H1 (cell line): ENCODE results near the gene PDK3. TPM values are rescaled to one million over a fixed set of nuclear protein-coding genes. Genes with fewer than 3 reads are reported as not detected.

Experiments
- CTCF ChIA-PET: fragments of 300-600 bp; sonication (Branson Sonifier 250); formaldehyde crosslinking; loops from one replicate; lab custom pipeline; 2021; ENCODE audit not compliant: partially characterized antibody; lab: Charles Lee
- POLR2A ChIA-PET: fragments of 300-600 bp; sonication (Branson Sonifier 250); formaldehyde crosslinking; loops from one replicate; lab custom pipeline; 2021; ENCODE audit warnings: inconsistent platforms; ENCODE audit not compliant: partially characterized antibody; lab: Charles Lee
- DNase-seq, 2 experiments: peaks; one replicate each; pipeline versions ENCODE4 v3.0.0 to v3.0.0-alpha.2; 2010 to 2022; ENCODE audit warnings: low spot score in 2 of 2, low read depth in 1 of 2, mixed read lengths in 1 of 2
- FAIRE-seq: peaks from 2 replicates; lab custom pipeline; 2011; peaks lifted over from hg19 to GRCh38; lab: Jason Lieb, UNC
- H2AFZ ChIP-seq: 2 replicates; pipeline ENCODE4 v1.8.1; 2012; ENCODE audit warnings: low read length, inconsistent platforms
- H2AK5ac ChIP-seq: 2 replicates; pipeline ENCODE4 v1.6.1; 2013; ENCODE audit warnings: low read depth, low read length
- H2BK120ac ChIP-seq: replicated peaks from 2 replicates; pipeline ENCODE3; 2013; ENCODE audit warnings: low read depth, low read length, inconsistent platforms
- H2BK12ac ChIP-seq: 2 replicates; pipeline ENCODE4 v1.6.1; 2013; ENCODE audit warnings: low read depth, low read length
- H2BK15ac ChIP-seq: 2 replicates; pipeline ENCODE4 v1.6.1; 2013; ENCODE audit warnings: low read length
- H2BK20ac ChIP-seq: 2 replicates; pipeline ENCODE4 v1.6.1; 2013; ENCODE audit warnings: low read length
- H2BK5ac ChIP-seq: 2 replicates; pipeline ENCODE4 v1.6.1; 2013; ENCODE audit warnings: low read depth, low read length
- H3K14ac ChIP-seq: 2 replicates; pipeline ENCODE4 v1.6.1; 2013; ENCODE audit warnings: inconsistent platforms; ENCODE audit not compliant: insufficient read length
- H3K18ac ChIP-seq: 2 replicates; pipeline ENCODE4 v1.6.1; 2013; ENCODE audit warnings: low read length; ENCODE audit errors: extremely low read depth
- H3K23ac ChIP-seq: 2 replicates; pipeline ENCODE4 v1.6.1; 2013; ENCODE audit warnings: inconsistent platforms; ENCODE audit not compliant: insufficient read length
- H3K23me2 ChIP-seq: 2 replicates; pipeline ENCODE4 v1.6.1; 2013; ENCODE audit warnings: low read depth, low read length
- H3K27ac ChIP-seq: 2 replicates; pipeline ENCODE4 v1.6.1; 2011; ENCODE audit warnings: low read depth, low read length, inconsistent platforms
- H3K27me3 ChIP-seq, 4 experiments: replicated peaks in 1 of 4; 1 replicate in 1 of 4; 2 replicates in 3 of 4; pipeline versions ENCODE4 v1.6.1 to v1.8.1; 2011 to 2013; ENCODE audit warnings: low read length in 3 of 4, mild to moderate bottlenecking in 3 of 4, inconsistent platforms in 2 of 4, mixed read lengths in 2 of 4, moderate library complexity in 1 of 4; ENCODE audit not compliant: control insufficient read depth in 3 of 4, insufficient read depth in 3 of 4; ENCODE audit errors: extremely low read depth in 1 of 4
- H3K36me3 ChIP-seq, 4 experiments: 2 replicates each; pipeline versions ENCODE4 v1.6.1 to v1.8.1; 2011 to 2013; ENCODE audit warnings: mild to moderate bottlenecking in 4 of 4, low read length in 3 of 4, moderate library complexity in 2 of 4, control low read depth in 1 of 4, inconsistent platforms in 1 of 4; ENCODE audit not compliant: insufficient read depth in 4 of 4, control insufficient read depth in 2 of 4
- H3K4ac ChIP-seq: replicated peaks from 2 replicates; pipeline ENCODE3; 2013; ENCODE audit warnings: low read length, low read depth, mixed read lengths, inconsistent platforms; ENCODE audit not compliant: insufficient read length
- H3K4me1 ChIP-seq, 4 experiments: replicated peaks in 1 of 4; 1 replicate in 1 of 4; 2 replicates in 3 of 4; pipeline versions ENCODE4 v1.6.1 to v1.8.1; 2011 to 2013; ENCODE audit warnings: low read length in 3 of 4, inconsistent platforms in 2 of 4, mixed read lengths in 1 of 4; ENCODE audit not compliant: insufficient read depth in 4 of 4, control insufficient read depth in 3 of 4
- H3K4me2 ChIP-seq, 2 experiments: 2 replicates each; pipeline versions ENCODE4 v1.6.1 to v1.8.1; 2011 to 2013; ENCODE audit warnings: low read depth in 2 of 2, low read length in 2 of 2, control low read depth in 1 of 2, inconsistent platforms in 1 of 2, mild to moderate bottlenecking in 1 of 2; ENCODE audit not compliant: insufficient read depth in 1 of 2
- H3K4me3 ChIP-seq, 4 experiments: fragments of 200-600, 300-600 bp in 1 of 4; sonication (generic), shearing (Covaris generic), sonication (Bioruptor Twin) in 1 of 4; 2 replicates each; pipeline versions ENCODE4 v1.5.1 to v1.8.1; 2011 to 2016; ENCODE audit warnings: low read length in 4 of 4, low read depth in 3 of 4, control low read depth in 2 of 4, inconsistent platforms in 2 of 4, mild to moderate bottlenecking in 2 of 4, mixed read lengths in 1 of 4, moderate library complexity in 1 of 4; ENCODE audit not compliant: insufficient read depth in 2 of 4; ENCODE audit errors: extremely low read depth in 1 of 4
- H3K56ac ChIP-seq: replicated peaks from 2 replicates; pipeline ENCODE3; 2013; ENCODE audit warnings: low read depth, mild to moderate bottlenecking, mixed read lengths, low read length, inconsistent platforms; ENCODE audit not compliant: insufficient read length
- H3K79me1 ChIP-seq: 2 replicates; pipeline ENCODE4 v1.6.1; 2013; ENCODE audit warnings: low read depth, low read length, control low read depth
- H3K79me2 ChIP-seq, 2 experiments: 2 replicates each; pipeline versions ENCODE4 v1.6.1 to v1.8.1; 2012 to 2013; ENCODE audit warnings: low read length in 2 of 2, mild to moderate bottlenecking in 2 of 2, inconsistent platforms in 1 of 2; ENCODE audit not compliant: insufficient read depth in 2 of 2, control insufficient read depth in 1 of 2
- H3K9ac ChIP-seq, 4 experiments: replicated peaks in 1 of 4; 1 replicate in 1 of 4; 2 replicates in 3 of 4; pipeline versions ENCODE4 v1.6.1 to v1.8.1; 2011 to 2013; ENCODE audit warnings: low read depth in 3 of 4, low read length in 3 of 4, control low read depth in 2 of 4, mild to moderate bottlenecking in 2 of 4, moderate library complexity in 2 of 4, inconsistent platforms in 1 of 4; ENCODE audit errors: extremely low read depth in 1 of 4
- H3K9me3 ChIP-seq, 2 experiments: 2 replicates each; pipeline versions ENCODE4 v1.6.1 to v1.8.1; 2012 to 2013; ENCODE audit warnings: mild to moderate bottlenecking in 2 of 2, moderate library complexity in 2 of 2, control low read depth in 1 of 2, inconsistent platforms in 1 of 2, low read depth in 1 of 2, low read length in 1 of 2, mixed read lengths in 1 of 2; ENCODE audit not compliant: insufficient read depth in 2 of 2
- H4K20me1 ChIP-seq, 2 experiments: replicated peaks in 1 of 2; 2 replicates each; pipeline versions ENCODE3 to v1.8.1; 2011 to 2013; ENCODE audit warnings: inconsistent platforms in 2 of 2, low read length in 2 of 2, mild to moderate bottlenecking in 1 of 2; ENCODE audit not compliant: insufficient read depth in 2 of 2, control insufficient read depth in 1 of 2
- H4K5ac ChIP-seq: 2 replicates; pipeline ENCODE4 v1.6.1; 2013; ENCODE audit warnings: low read length, low read depth, mixed read lengths, inconsistent platforms; ENCODE audit not compliant: insufficient read length
- H4K8ac ChIP-seq: 2 replicates; pipeline ENCODE4 v1.8.0; 2013; ENCODE audit warnings: mild to moderate bottlenecking, moderate library complexity, low read length, inconsistent platforms; ENCODE audit not compliant: insufficient read depth; ENCODE audit errors: extremely low read depth
- H4K91ac ChIP-seq: replicated peaks from 2 replicates; pipeline ENCODE3; 2013; ENCODE audit warnings: low read length, mixed read lengths, inconsistent platforms; ENCODE audit not compliant: insufficient read length
- CHD1 ChIP-seq: IDR thresholded peaks from 2 replicates; pipeline ENCODE4 v1.6.1; 2012; ENCODE audit warnings: low read depth, low read length, improper control_type of control experiment
- FOSL1 ChIP-seq: IDR thresholded peaks from 2 replicates; pipeline ENCODE4 v1.6.1; 2011; ENCODE audit warnings: mild to moderate bottlenecking, low read depth, low read length, moderate library complexity; ENCODE audit not compliant: insufficient read depth
- MAFK ChIP-seq: IDR thresholded peaks from 2 replicates; pipeline ENCODE4 v1.6.1; 2012; ENCODE audit warnings: low read depth, mild to moderate bottlenecking, improper control_type of control experiment, low read length
- RAD21 ChIP-seq, 2 experiments: IDR thresholded peaks in 1 of 2; conservative IDR thresholded peaks in 1 of 2; 2 replicates each; pipeline ENCODE4 v1.6.1; 2011; ENCODE audit warnings: low read depth in 2 of 2, low read length in 2 of 2, improper control_type of control experiment in 1 of 2, inconsistent platforms in 1 of 2, mild to moderate bottlenecking in 1 of 2, moderate library complexity in 1 of 2
- WGBS, 2 experiments: shearing (Covaris generic) in 1 of 2; methylation state at CpG; one replicate each; pipeline versions ENCODE4 v1.1.6 to v1.1.7; 2013 to 2015; ENCODE audit warnings: low lambda C conversion rate in 2 of 2, mixed read lengths in 2 of 2, inconsistent platforms in 1 of 2, low coverage in 1 of 2, missing lambda C conversion rate in 1 of 2; ENCODE audit not compliant: insufficient replicate concordance in 2 of 2, insufficient coverage in 1 of 2, insufficient read length in 1 of 2; ENCODE audit errors: extremely low coverage in 1 of 2, missing lambda C conversion rate in 1 of 2; 5-methylcytosine and 5-hydroxymethylcytosine counted together
- polyA plus RNA-seq, 7 experiments: library from polyadenylated mRNA; depleted of rRNA in 3 of 7; stranded (reverse) in 5 of 7; unstranded in 2 of 7; fragments of >200 nt in 5 of 7; fragments of 200-250 nt in 2 of 7; gene quantifications; 1 replicate in 5 of 7; 2 replicates in 1 of 7; 4 replicates in 1 of 7; pipeline versions ENCODE4 v1.2.1 to v1.2.3, GENCODE V29; 2011 to 2013; ENCODE audit warnings: missing spikeins in 2 of 7, mixed read lengths in 2 of 7
- total RNA-seq: library from RNA; stranded (reverse); fragmentation: NEBNext Ultra II Directional; extraction: Animal tissue kit (Norgen Biotek cat#: 25700); gene quantifications from 2 replicates; pipeline ENCODE4 v1.2.1, GENCODE V29; 2021

Gene PDK3
- total and polyA plus RNA-seq, 2 of the 8 experiments (the other 6 are each of a cell fraction or from before 2014, with no cell fraction given): 22.5 to 25.5 TPM

GRCh38 chrX:24494647-24495075 lies 29.6 kb downstream of the PDK3 start:
- Histone ChIP-seq H3K9me3 (no peaks in the 10 kb centered on the region), H3K23ac (no peak overlapping the region), H4K20me1 (no peaks in the 10 kb centered on the region), H2BK120ac (no peak overlapping the region), H3K36me3 (no peaks in the 10 kb centered on the region; a peak in 1 of 8 replicates), H3K14ac (no peak overlapping the region), H4K5ac (no peak overlapping the region), H4K8ac (no peak overlapping the region), H4K91ac (no peak overlapping the region), H3K56ac (no peak overlapping the region), H2BK20ac (no peak overlapping the region), H2AFZ (no peak overlapping the region), H3K4me3 (no peak overlapping the region), H3K27ac (no peak overlapping the region), H3K4me1 (peaks cover 0 to 9% (median 4%) of the 10 kb centered on the region in 4 experiments; a peak in 6 of 7 replicates), H2BK5ac (no peak overlapping the region), H3K27me3 (no peaks in the 10 kb centered on the region), H3K4me2 (no peak overlapping the region), H2BK15ac (no peak overlapping the region), H3K18ac (no peak overlapping the region), H3K9ac (no peak overlapping the region), H3K79me1 (no peaks in the 10 kb centered on the region), H2BK12ac (no peak overlapping the region), H3K79me2 (no peaks in the 10 kb centered on the region), H2AK5ac (no peak overlapping the region), H3K23me2 (no peaks in the 10 kb centered on the region), H3K4ac (no peak overlapping the region)
- ChIA-PET POLR2A (no interaction called here), CTCF (interaction anchor here (1.6 kb wide), 1 partner anchor 99 kb away, joined by 4 read pairs; no protein-coding TSS in a partner anchor)
- no peak for DNase-seq
- WGBS, 2 experiments: 96% methylated on average over 8 of the region's 8 CpGs; no CpG with 5 or more reads in 1 of the 2 experiments
- no peak for FAIRE-seq
- TF ChIP-seq FOSL1: no peak
- no peak for TF ChIP-seq MAFK
- no peak for TF ChIP-seq CHD1
- no peak for TF ChIP-seq RAD21 (IDR thresholded peaks at IDR 0.05 in 1 of 2, conservative IDR thresholded peaks at IDR 0.05 in 1 of 2; ENCODE audit: low read depth in 2 of 2, low read length in 2 of 2)
